ENCODE data around the gene PEX14.
"Not testable (repeated sequence)": the region's sequence is repeated elsewhere in the genome, so short reads cannot be mapped to it uniquely, and the experiment has no call there.

The PEX14 gene

DNA sequence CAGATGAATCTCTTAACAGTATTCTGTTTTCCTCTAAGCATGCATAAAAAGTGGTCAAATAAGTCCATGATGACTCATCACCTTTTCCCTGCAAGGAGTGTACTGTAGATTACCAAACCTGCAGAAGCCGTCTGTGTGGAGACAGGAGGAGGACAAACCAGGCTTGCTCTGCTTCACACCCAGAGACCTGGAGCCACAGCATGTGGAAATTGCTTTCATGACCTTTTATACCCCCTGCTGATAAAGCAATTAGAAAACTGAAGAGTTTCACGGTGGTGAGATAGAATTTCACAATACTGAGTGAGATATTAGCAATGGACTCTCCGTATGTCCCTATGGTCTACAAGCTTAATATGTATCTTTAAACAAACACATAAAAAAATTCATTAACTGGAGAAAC lies 15.6 kb upstream of the PEX14 start:
- TF ChIP-seq CTCF (IDR thresholded peaks at IDR 0.05; ENCODE audit: borderline replicate concordance, control extremely low read depth, extremely low read depth, insufficient read depth, missing control alignments), result no peak
- in situ Hi-C loops (cut with MboI; ENCODE audit: low sequenced_read_pairs, unreplicated experiment), result no loop called here
- DNase-seq (ENCODE audit: low spot score), result no peak

DNA sequence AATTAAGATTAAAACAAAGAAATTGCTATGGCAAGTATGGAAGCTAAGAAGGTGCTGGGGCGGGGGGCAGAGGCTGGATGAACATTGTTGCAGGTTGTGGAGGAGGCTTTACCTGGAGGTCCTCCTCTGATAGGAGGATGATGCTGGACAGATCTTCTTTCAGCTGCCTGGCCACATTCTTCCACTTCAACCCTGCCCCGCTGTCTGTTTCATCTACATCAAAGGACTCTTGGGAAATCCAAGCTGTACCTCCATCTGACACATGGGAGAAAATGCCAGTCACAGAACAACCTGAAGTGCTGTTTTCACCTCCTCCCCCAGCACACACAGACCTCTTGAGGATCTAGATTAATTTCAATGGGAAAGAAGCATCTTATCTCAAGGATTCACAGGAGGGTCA lies 7.7 kb upstream of the PEX14 start:
- in situ Hi-C loops (cut with MboI; ENCODE audit: low sequenced_read_pairs, unreplicated experiment), result no loop called here
- DNase-seq (ENCODE audit: low spot score), result no peak
- no peak for TF ChIP-seq CTCF (IDR thresholded peaks at IDR 0.05; ENCODE audit: borderline replicate concordance, control extremely low read depth, extremely low read depth, insufficient read depth, missing control alignments)

GRCh38 chr1:10470043-10470442 lies 4.7 kb upstream of the PEX14 start:
- no peak for DNase-seq (ENCODE audit: low spot score)
- TF ChIP-seq CTCF (IDR thresholded peaks at IDR 0.05; ENCODE audit: borderline replicate concordance, control extremely low read depth, extremely low read depth, insufficient read depth, missing control alignments), result no peak
- in situ Hi-C loops (cut with MboI; ENCODE audit: low sequenced_read_pairs, unreplicated experiment), result no loop called here

DNA sequence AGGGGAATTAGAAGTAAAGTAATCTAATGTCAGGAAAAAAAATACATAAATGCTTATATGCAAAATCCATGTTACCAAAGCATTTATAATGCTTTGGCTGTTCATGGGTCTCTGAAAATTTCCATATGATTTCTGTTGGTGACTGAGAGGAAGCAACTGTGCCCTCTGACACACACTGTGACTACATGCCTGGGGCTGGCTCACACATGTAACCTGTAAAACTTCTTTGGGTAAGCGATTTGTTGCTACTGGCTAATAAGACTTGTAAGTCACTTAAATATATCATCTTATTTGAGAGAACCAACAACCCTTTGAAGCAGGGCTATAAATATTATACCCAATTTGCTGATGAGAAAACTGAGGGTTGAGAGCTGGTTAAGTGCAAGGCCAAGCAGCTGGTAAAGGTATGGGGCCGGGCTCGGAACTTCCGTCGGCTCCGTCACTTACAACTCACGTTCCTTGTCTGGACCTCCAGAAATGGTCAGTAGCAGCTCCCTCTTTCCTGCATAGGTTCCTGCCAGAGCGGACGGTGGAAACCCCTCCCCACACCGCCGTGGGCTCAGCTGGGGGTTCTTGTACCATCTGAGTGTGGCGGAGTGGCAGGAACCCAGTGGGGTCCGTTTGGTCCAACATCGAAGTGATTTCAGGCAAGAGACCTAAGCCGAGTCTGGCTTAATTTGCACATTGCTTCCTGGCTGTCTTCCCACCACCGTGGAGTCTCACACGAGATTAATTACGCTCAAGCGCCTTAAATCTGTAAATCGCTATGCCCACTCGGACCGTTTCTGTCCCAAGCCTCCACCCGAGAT lies 3.1 kb upstream of the PEX14 start:
- no peak for TF ChIP-seq CTCF (IDR thresholded peaks at IDR 0.05; ENCODE audit: borderline replicate concordance, control extremely low read depth, extremely low read depth, insufficient read depth, missing control alignments)
- in situ Hi-C loops (cut with MboI; ENCODE audit: low sequenced_read_pairs, unreplicated experiment), result no loop called here

DNA sequence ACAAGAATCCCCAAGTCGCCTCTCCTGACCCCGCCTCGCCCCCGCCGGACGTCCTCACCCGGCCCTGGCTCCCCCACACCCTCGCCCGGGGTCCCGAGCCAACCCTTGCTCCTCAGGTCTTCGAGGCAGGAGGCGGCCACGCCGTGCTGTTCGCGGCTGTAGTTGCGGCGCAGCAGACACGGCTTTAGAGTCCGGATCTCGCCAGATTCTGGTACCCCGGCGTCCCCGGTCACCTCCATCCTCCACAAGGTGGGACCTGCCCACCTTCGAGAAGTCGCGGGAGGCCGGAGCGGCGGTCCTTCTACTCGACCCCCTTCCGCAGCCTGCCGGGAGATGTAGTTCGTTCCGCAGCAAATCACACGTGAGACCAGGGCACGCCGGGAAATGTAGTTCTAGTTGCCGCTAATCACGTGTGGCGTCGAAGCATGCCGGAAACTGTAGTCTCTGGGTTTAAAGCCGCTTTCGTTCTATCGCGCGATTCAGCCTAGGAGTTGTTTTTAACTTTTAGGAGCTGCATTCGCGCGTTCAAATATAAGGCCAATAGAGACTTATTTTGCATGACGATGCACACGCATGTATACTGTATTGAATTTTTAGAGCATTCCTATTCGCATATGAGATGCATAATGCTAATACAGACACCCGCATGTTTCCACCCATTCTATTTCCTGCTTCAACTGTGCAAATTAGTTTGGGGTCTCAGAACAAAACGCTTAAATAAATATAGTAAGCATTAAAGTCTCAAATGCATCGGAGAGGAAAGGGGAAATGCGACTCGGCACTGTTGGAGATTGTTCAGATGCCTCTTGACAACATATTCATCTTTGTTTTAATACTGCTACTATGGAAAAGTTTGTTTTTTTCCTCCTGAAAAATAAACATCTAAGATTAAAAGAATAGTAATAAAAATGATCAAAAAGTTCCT lies 2.3 kb upstream of the PEX14 start, which contains the start of gene DFFA:
DFFA (minus strand) TSS at position 310 of the 925 bp plus-strand sequence; CDS start at position 239, 71 bp downstream.
- peak; percentile 96 for DNase-seq (ENCODE audit: low spot score)
- in situ Hi-C loops (cut with MboI; ENCODE audit: low sequenced_read_pairs, unreplicated experiment), result no loop called here
- no peak for TF ChIP-seq CTCF (IDR thresholded peaks at IDR 0.05; ENCODE audit: borderline replicate concordance, control extremely low read depth, extremely low read depth, insufficient read depth, missing control alignments)

More for the DNA sequence above, 3.1 kb upstream of the PEX14 start:
- DNase-seq (ENCODE audit: low spot score), result no peak

DNA sequence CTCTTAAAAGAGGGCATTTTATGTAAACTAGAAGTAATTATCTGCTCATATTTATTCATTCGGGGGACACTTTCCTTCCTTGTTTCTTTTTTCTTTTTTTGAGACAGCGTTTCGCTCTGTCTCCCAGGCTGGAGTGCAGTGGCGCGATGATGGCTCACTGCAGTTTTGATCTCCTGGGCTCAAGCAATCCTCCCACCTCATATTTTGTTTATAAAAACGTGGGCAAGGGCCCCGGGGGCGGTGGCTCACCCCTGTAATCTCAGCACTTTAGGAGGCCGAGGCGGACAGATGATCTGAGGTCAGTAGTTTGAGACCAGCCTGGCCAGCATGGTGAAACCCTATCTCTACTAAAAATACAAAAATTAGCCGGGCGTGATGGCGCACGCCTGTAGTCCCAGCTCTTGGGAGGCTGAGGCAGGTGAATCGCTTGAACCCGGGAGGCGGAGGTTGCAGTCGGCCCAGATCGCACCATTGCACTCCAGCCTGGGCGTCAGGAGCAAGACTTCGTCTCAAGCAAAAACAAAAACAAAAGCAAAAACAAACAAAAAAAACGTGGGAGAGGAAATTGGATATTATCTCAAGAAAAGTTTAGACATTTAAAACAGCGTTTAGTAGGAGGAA lies 1.5 kb upstream of the PEX14 start:
- DNase-seq (ENCODE audit: low spot score), result no peak
- TF ChIP-seq CTCF (IDR thresholded peaks at IDR 0.05; ENCODE audit: borderline replicate concordance, control extremely low read depth, extremely low read depth, insufficient read depth, missing control alignments), result no peak
- in situ Hi-C loops (cut with MboI; ENCODE audit: low sequenced_read_pairs, unreplicated experiment), result no loop called here

- in situ Hi-C loops (cut with MboI; ENCODE audit: low sequenced_read_pairs, unreplicated experiment); DNase-seq (ENCODE audit: low spot score): not testable (repeated sequence)
Observed at GRCh38 chr1:10474309-10474612, 489 bp upstream of the PEX14 start.

Measured in GM13976 (cell line).